ENCODE measurements around the gene LINC00237.

The LINC00237 gene

GRCh38 chr20:21089391-21089790 lies 16.8 kb downstream of the LINC00237 start:
- DNase-seq (ENCODE audit: low read depth in 1 of 2, low spot score in 1 of 2), result no peak
- no peak for TF ChIP-seq SPI1 (IDR thresholded peaks at IDR 0.05; ENCODE audit: borderline replicate concordance, low read depth)
- no peak for TF ChIP-seq GABPA (IDR thresholded peaks at IDR 0.05; ENCODE audit: low read depth)
- TF ChIP-seq POLR2AphosphoS5 (IDR thresholded peaks at IDR 0.05; ENCODE audit: low read depth), result no peak
- no peak for TF ChIP-seq CTCF (IDR thresholded peaks at IDR 0.05; ENCODE audit: insufficient read depth, low read length)
- TF ChIP-seq REST (IDR thresholded peaks at IDR 0.05; ENCODE audit: insufficient replicate concordance, low read depth), result no peak
- no peak overlapping the region for H3K4me3 ChIP-seq (replicated peaks; ENCODE audit: insufficient read depth, low read length)
- no peak overlapping the region for H3K27ac ChIP-seq (replicated peaks)
- peaks cover 5% of the 10 kb centered on the region for H3K27me3 ChIP-seq (ENCODE audit: insufficient read depth, poor library complexity, severe bottlenecking)

- H3K4me3 ChIP-seq (replicated peaks; ENCODE audit: insufficient read depth, low read length), result no peak overlapping the region
- no peak for DNase-seq (ENCODE audit: low read depth in 1 of 2, low spot score in 1 of 2)
- H3K27me3 ChIP-seq (ENCODE audit: insufficient read depth, poor library complexity, severe bottlenecking), result peaks cover 4% of the 10 kb centered on the region
- TF ChIP-seq CTCF (IDR thresholded peaks at IDR 0.05; ENCODE audit: insufficient read depth, low read length) (no peak), SPI1 (IDR thresholded peaks at IDR 0.05; ENCODE audit: borderline replicate concordance, low read depth) (no peak), GABPA (IDR thresholded peaks at IDR 0.05; ENCODE audit: low read depth) (no peak)
- H3K27ac ChIP-seq (replicated peaks), result no peak overlapping the region
These were observed 18.2 kb downstream of the LINC00237 start for GRCh38 chr20:21087862-21088540.

- H3K27me3 ChIP-seq (ENCODE audit: insufficient read depth, poor library complexity, severe bottlenecking), result peaks cover 4% of the 10 kb centered on the region
- TF ChIP-seq GABPA (IDR thresholded peaks at IDR 0.05; ENCODE audit: low read depth) (no peak), CTCF (IDR thresholded peaks at IDR 0.05; ENCODE audit: insufficient read depth, low read length) (no peak), SPI1 (IDR thresholded peaks at IDR 0.05; ENCODE audit: borderline replicate concordance, low read depth) (no peak), POLR2AphosphoS5 (IDR thresholded peaks at IDR 0.05; ENCODE audit: low read depth) (no peak), REST (IDR thresholded peaks at IDR 0.05; ENCODE audit: insufficient replicate concordance, low read depth) (no peak)
- no peak for DNase-seq (ENCODE audit: low read depth in 1 of 2, low spot score in 1 of 2)
These were observed 22.3 kb downstream of the LINC00237 start for GRCh38 chr20:21083825-21084325.

More at GRCh38 chr20:21083825-21084325, 22.3 kb downstream of the LINC00237 start:
- no peak overlapping the region for H3K4me3 ChIP-seq (replicated peaks; ENCODE audit: insufficient read depth, low read length)
- no peak overlapping the region for H3K27ac ChIP-seq (replicated peaks)
